Mesenteric fat pad (tissue), 1 donor: ENCODE measurements around the gene FRMD4A. TPM values are rescaled to one million over a fixed set of nuclear protein-coding genes. Genes with fewer than 3 reads are reported as not detected.

Source experiments
- DNase-seq: peaks from one replicate; pipeline ENCODE4 v3.0.0-alpha.2; 2020; ENCODE audit warnings: low spot score
- total RNA-seq: library from RNA; stranded (reverse); fragmentation: NEBNext Ultra II Directional; extraction: Animal tissue kit (Norgen Biotek cat#: 25700); gene quantifications from one replicate; pipeline ENCODE4 v1.2.1, GENCODE V29; 2021
- donor health status: DM: yes; HTN: yes; CAD: no.

The FRMD4A gene
- total RNA-seq, 1 donor from 2014 or later: 188 TPM

GRCh38 chr10:14191407-14191806, 139.3 kb downstream of the FRMD4A start:
- DNase-seq: no peak

- DNase-seq: no peak
Measured at GRCh38 chr10:14190702-14191101, 140.0 kb downstream of the FRMD4A start.

- DNase-seq: no peak
Measured at GRCh38 chr10:14186245-14186644, 144.5 kb downstream of the FRMD4A start.

DNA sequence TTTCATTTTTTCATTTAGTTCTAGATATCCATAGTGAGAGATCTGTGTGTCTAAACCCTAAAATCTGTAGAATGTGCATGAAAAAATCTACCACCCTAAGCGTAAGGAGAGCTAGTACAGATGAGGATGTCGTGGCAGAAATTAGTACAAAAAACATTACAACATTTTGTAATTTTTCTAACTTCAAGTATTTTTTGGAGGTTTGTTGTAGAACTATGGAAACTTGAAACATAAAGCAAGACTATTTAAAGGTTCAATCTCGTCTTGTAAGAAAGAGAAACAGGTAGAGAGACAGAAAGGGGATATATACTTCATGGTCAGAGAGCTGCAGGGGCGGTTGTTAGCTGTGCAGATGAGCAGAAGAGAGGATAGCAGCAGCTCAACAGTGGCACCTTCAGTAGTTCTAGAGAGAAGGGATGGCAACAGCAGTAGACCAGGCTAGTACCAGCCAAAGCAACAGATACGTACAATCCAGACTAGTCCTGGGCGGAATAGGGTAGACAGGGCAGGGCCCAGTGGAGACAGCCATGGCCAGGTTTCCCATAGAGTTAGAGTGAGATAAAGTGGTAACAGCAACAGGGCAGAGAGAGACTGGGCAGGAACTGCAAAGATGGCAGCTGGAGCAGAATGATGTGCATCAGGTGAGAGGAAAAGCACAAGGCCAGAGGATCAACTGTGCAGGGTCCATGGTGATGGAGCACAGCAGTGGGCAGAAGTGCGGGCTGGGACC, 145.2 kb downstream of the FRMD4A start:
- DNase-seq: no peak

GRCh38 chr10:14184841-14185315, 145.8 kb downstream of the FRMD4A start:
- no peak for DNase-seq

DNA sequence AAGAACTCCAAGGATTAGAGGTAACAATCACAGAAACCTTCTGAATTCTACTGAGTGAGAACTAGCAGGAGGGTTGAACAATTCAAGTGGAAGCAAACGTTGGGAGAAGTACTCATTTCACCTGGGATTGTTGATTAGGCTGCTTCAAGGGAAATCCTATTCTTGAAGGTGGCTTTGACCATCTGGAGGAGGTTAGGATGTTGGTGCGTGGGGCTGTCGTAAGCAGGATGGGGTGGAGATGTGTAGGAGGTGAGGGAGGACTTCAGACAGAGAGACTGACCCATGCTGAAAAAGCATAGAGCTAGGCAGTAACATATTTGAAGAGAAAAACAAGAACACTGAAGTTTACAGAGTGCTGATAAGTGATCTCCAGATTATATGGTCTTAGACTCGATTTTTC, 147.9 kb downstream of the FRMD4A start:
- DNase-seq: no peak

- DNase-seq: no peak
Measured at GRCh38 chr10:14181567-14181936, 149.2 kb downstream of the FRMD4A start.

- no peak for DNase-seq
Measured at GRCh38 chr10:14180911-14181566, 149.7 kb downstream of the FRMD4A start.

DNA sequence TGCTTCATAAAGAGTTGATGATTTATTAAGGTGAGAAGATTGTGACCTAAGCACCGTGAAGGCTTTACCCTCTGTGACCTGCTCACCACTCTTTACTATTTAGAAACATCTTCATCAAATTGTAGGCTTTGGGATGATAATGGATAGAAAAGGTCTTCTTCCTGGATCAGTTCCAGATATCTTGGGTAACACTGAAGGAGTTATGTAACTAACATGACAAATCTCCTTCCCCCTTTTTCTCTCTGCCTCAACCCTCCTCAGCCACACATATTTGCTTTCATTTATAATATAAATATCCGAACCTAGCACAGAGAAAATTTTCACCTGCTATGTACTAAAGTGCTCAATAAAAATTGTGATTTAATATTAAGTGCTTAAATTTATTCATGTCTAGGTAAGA, 151.5 kb downstream of the FRMD4A start:
- no peak for DNase-seq

- DNase-seq: no peak
Measured at GRCh38 chr10:14173706-14174594, 156.8 kb downstream of the FRMD4A start.

DNA sequence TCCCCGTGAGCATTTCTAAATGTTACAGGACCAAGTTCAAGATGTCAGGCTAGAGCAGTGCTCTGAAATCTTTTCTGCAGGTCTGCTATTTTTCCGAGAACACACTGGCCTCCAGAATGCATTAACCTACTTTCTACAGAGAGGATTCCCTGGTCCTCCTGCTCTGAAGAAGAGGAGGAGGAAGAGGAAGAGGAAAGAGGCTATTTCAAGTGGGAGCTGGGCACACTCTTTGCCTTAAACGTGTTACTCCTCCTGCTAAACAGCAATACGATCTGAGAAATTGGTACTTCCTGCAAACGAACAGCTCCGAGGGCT, 157.4 kb downstream of the FRMD4A start:
- no peak for DNase-seq

DNA sequence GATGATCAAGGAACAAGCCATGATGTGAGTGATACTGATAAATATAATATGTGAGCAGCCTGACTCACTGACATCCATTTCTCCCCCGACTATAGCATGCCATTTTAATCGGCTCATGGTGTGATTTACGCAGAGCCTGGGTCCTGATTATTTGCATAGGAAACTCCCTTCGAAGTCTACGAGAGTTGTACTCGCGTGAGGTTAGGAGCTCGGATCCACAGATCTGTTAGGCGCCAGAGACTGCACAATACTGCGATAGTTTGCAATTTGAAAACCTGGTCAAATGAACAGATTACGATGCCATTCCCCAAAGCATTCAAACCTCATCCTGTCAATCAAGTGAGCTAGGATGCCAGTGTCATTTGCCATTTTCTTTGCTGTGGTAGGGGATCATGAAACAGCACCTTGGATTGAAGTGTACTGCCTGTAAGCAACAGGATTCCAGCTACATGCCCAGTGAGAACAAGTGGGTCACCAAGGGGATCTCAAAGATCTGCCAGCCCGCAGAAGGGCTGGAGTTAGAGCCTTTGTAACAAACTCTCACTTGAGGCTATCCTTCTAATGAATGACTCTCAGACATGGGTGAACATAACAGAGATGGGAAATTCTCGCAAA, 158.3 kb downstream of the FRMD4A start:
- DNase-seq: no peak

DNA sequence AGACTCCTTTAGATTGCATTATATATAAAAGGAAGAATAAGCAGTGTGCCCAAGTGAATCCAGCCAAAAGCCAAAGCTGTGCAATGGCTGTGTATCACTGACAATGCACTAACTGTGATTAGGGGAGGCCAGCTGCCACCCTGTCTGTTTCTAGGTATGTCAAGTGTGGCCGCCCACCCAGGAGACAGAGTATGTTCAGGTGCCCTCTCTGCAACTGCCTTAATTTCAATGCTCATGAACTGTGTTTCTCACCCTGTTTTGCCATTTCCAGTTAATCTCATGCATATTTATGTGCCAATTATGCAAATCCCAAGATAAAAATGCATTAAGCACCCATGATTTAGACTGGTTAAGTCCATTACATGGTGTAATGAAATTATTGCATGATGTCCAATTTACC, 159.4 kb downstream of the FRMD4A start:
- no peak for DNase-seq

DNA sequence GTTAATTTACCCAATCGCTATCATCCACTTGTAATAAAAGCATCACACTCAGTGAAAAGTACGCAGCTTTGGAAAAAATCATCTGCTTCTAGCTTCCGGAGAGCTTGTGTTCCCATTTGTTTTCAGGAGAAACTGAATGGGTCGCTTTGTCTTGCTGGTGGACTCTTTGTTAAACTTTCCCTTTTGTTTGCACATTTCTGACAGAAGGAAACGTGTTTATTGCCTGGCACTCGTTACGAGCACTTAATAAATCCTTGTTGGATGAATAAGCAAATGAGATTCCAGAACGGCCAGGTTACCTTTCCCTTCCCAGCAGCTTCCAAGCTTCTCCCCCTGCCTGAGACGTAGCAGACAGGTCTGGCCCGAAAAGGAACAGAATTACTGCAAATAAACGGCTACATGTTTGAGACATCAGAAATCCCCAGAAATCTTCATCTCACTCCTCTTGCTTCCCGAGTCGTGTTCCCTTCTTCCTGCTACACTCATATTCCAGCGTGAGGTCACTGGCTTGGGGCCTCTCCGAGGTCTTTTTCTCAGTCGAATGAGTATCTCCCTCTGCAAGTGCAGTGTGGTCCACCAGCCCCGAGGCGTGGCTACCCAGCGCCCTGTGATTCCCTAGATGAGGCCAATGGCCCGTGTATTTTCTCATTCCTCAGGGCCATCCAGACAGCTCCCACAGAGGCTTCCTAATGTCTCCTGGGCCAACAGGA, 167.2 kb downstream of the FRMD4A start:
- no peak for DNase-seq

DNA sequence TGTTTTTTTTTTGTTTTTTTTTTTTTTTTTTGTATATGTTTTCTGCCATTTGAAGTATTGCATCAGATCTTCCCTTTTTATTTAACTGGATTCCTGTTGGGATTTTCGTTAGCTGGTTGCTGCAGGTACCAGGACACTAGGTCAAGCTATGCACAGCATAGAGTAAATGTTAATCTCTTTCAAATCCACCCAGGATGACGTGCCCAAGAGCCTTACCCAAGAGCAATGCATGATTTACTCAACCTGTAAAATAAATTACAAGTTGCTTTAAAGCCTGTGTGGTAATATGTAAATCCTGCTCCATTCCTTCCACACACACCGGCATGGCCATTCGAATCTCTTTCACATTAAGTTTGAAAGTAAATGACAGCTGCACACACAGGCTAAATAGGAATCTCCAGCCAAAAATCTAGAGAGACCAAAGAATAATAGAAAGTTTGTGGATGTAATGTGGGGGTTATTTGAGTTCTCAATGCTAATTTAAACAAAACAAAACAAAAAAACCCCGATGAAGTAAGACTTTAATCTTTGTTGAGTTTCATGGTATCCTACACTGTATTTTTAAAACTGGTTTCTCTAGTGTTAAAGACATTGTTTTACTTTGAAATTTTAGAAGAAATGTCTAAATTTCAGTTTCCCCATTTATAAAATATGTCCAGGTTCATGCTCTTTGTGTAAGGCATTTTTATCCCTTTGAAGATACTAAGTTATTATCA, 167.9 kb downstream of the FRMD4A start:
- no peak for DNase-seq

DNA sequence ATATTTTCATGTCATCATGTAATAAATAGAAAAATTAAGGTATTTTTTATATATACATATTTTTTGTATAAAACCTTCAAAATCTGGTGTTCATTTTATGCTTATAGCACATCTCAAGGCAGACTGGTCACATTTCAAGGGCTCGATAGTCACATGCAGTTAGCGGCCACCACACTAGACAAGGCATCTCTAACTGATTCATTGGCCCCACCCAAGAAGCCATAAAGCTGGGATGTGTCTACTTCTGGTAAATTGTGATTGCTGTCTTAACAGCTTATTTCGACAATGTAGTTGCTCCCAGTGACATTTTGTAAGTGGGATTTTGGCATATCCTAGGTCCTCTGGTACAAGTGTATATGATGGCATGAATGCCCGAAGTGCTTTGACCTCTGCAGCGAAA, 168.7 kb downstream of the FRMD4A start:
- no peak for DNase-seq

DNA sequence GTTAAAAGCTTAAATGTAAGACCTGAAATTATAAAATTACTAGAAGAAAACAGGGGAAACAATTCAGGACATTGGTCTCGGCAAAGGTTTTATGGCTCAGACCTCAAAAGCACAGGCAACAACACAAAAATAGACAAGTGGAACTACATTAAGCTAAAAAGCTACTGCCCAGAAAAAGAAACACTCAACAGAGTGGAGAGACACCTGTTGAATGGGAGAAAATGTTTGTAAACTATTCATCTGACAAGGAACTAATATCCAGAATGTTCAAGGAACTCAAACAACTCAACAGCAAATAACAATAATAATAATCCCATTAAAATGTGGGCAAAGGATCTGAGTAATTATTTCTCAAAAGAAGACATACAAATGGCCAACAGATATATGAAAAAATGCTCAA, 170.4 kb downstream of the FRMD4A start:
- DNase-seq: no peak

- DNase-seq: no peak
Measured at GRCh38 chr10:14158575-14158974, 172.1 kb downstream of the FRMD4A start.

DNA sequence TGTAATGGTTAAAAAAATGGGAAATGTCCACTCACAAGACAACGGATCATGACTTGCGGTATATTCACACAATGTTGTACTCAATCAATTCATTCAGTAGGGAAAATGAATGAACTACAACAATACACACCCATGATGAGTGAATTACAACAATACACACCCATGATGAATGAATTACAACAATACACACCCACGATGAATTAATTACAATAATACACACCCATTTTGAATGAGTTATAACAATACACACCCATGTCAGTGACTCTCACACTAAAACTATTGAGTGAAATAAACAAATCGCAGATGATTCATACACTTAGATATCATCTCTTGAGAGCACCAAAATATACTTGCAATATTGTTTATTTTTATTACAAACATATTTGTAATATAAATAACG, 174.6 kb downstream of the FRMD4A start:
- DNase-seq: no peak

DNA sequence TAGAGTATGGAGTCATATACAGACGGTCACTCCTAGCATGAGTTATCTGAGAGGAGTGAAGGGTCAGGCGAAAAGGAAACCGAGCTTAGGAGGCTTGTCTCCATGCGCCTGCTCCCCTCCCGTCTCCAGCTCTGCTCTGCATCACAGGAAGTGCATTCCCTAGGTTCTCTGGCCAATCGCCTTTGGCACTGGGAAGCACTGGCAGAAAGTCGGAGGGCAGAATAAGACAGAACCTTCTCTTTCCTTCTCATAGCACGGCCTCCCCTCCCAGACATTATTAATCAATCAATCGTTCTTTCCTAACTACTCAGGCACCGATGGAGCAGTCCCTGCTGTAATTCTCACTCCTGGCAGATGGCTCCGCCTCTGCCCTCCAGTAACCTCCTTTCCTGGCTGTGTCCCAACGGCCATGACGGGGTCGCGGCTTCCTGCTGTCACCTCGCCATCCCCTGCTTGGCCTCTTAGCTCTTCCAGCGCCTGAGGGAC, 177.1 kb downstream of the FRMD4A start:
- DNase-seq: no peak
